ENCODE measurements around the gene SLC23A2.

SLC23A2 gene

DNA sequence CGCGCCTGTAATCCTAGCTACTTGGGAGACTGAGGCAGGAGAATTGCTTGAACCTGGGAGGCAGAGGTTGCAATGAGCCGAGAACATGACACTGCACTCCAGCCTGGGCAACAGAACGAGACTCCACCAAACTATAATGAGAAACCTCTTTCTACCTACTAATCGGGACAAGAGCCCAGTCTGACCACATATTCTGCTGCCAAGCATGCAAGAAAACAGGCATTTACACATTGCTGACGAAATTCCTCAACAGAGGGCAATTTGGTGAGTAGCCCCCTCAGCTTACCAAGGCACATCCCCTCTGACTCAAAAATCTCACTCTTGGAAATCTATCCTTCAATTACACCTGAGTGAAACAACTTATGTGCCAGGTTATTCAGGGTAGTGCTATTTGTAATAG lies 81.2 kb downstream of the SLC23A2 start:
- Histone ChIP-seq H3K4me3 (ENCODE audit: extremely low read depth, insufficient read depth, low read length, poor library complexity, severe bottlenecking) (no peak overlapping the region), H3K27ac (ENCODE audit: low read depth, low read length, severe bottlenecking) (no peak overlapping the region)
- WGBS, 2 experiments (ENCODE audit: insufficient coverage in 2 of 2) = 91 to 100% methylated on average over 5 to 6 of the region's 6 CpGs

GRCh38 chr20:4919047-4919704 lies 82.1 kb downstream of the SLC23A2 start:
- Histone ChIP-seq H3K4me3 (ENCODE audit: extremely low read depth, insufficient read depth, low read length, poor library complexity, severe bottlenecking) (no peak overlapping the region), H3K9me3 (ENCODE audit: control insufficient read depth, low read length) (no peaks in the 10 kb centered on the region), H3K4me1 (ENCODE audit: control insufficient read depth, insufficient read depth, low read length, poor library complexity, severe bottlenecking) (peaks cover 11% of the 10 kb centered on the region), H3K36me3 (ENCODE audit: control insufficient read depth, insufficient read depth, low read length) (no peaks in the 10 kb centered on the region), H3K27ac (ENCODE audit: low read depth, low read length, severe bottlenecking) (no peak overlapping the region)
- WGBS, 2 experiments (ENCODE audit: insufficient coverage in 2 of 2) = 92 to 97% methylated on average over 5 to 9 of the region's 9 CpGs

More for the DNA sequence above, 81.2 kb downstream of the SLC23A2 start:
- Histone ChIP-seq H3K4me1 (ENCODE audit: control insufficient read depth, insufficient read depth, low read length, poor library complexity, severe bottlenecking) (peaks cover 11% of the 10 kb centered on the region), H3K9me3 (ENCODE audit: control insufficient read depth, low read length) (no peaks in the 10 kb centered on the region), H3K36me3 (ENCODE audit: control insufficient read depth, insufficient read depth, low read length) (no peaks in the 10 kb centered on the region)

DNA sequence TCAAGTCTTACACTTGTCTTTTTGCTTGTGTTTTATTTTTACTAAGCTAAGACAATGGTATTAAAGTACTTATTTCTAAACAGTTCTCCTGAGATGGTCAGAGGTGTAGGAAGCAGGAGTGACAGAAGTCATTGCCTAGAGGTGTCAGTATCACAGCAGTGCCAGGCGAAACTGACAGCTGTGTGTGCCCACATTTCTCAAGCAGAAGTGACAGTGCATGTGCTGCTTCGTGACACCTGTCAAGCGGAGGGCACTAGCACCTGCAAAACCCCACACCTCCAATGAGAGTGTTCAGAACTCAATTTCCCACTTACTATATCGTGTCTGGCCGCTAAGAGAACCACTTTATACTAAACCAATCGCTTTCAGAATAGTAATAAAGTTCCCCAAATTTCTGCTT lies 82.8 kb downstream of the SLC23A2 start:
- no peak overlapping the region for H3K4me3 ChIP-seq (ENCODE audit: extremely low read depth, insufficient read depth, low read length, poor library complexity, severe bottlenecking)
- no peaks in the 10 kb centered on the region for H3K9me3 ChIP-seq (ENCODE audit: control insufficient read depth, low read length)
- 90 to 96% methylated on average over 4 to 6 of the region's 6 CpGs for WGBS, 2 experiments (ENCODE audit: insufficient coverage in 2 of 2)
- H3K27ac ChIP-seq (ENCODE audit: low read depth, low read length, severe bottlenecking) = no peak overlapping the region
- peaks cover 11% of the 10 kb centered on the region for H3K4me1 ChIP-seq (ENCODE audit: control insufficient read depth, insufficient read depth, low read length, poor library complexity, severe bottlenecking)
- H3K36me3 ChIP-seq (ENCODE audit: control insufficient read depth, insufficient read depth, low read length) = no peaks in the 10 kb centered on the region

DNA sequence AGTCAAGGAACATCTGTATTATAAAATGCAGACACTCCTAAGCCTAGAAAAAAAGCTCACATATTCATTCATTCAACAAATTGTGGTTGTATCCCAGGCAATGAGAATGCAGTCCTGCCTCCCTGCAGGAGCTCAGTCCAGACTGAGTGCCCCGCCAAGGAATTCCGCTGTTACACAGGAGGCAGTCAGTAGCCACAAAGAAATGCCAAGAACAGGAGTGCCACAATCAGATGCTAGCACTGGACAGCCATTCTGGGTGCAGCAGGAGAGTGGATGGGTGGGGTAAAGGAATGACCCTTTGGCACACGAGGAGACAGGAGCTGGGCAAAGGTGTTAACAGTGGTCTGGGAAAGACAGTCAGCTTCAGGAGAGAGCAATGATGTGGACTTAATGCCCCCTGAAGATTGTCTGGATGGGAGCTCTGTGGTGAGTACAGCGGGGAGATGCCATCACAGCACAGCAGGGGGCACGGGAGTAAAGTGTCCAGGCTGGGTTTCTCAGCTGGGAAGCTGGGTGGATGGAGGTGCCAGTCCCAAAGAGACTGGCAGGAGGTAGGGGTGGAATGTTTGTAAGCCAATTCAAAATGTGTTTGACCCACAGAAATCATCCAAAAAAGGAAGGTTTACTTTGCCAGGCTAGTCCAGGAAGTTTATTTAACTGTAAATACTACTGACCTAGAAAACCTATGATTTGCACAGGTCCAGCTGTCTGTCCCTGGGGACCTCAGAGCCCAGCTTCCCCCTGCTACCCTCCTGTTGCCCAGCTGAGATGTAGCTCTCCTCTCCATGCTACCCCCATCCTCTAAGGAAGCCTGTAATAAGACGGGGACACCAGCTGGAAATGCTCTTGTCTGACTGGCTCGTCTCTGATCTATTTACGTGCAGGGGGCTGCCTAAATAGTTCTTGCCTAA lies 84.1 kb downstream of the SLC23A2 start:
- H3K27ac ChIP-seq (ENCODE audit: low read depth, low read length, severe bottlenecking) = no peak overlapping the region
- peaks cover 11% of the 10 kb centered on the region for H3K4me1 ChIP-seq (ENCODE audit: control insufficient read depth, insufficient read depth, low read length, poor library complexity, severe bottlenecking)
- H3K36me3 ChIP-seq (ENCODE audit: control insufficient read depth, insufficient read depth, low read length) = peaks cover 4% of the 10 kb centered on the region
- no peak overlapping the region for H3K4me3 ChIP-seq (ENCODE audit: extremely low read depth, insufficient read depth, low read length, poor library complexity, severe bottlenecking)
- no peaks in the 10 kb centered on the region for H3K9me3 ChIP-seq (ENCODE audit: control insufficient read depth, low read length)
- 79 to 92% methylated on average over 3 to 6 of the region's 8 CpGs for WGBS, 2 experiments (ENCODE audit: insufficient coverage in 2 of 2)

DNA sequence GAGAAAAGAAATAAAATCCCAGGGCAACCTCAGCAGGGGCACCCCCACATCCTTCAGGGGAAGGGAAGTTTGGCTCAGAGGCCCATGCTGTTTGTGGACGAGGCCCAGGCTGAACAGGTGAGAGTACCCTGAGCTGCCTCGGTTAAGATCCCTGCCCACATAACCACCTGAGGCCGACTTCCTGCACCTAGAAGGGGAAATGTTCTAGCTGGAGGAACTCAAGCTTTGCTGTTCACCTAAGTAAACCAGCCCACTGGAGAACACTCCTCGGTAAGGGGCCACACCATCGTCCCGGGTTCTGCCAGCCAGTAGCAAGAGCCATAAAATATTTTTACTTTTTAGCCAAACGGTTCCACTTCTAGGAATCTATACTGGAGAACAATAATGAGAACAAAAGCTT lies 88.2 kb downstream of the SLC23A2 start:
- WGBS, 2 experiments (ENCODE audit: insufficient coverage in 2 of 2) = 100% methylated on average over 3 of the region's 7 CpGs; no CpG with 5 or more reads in 1 of the 2 experiments
- peaks cover 4% of the 10 kb centered on the region for H3K36me3 ChIP-seq (ENCODE audit: control insufficient read depth, insufficient read depth, low read length)
- H3K4me1 ChIP-seq (ENCODE audit: control insufficient read depth, insufficient read depth, low read length, poor library complexity, severe bottlenecking) = peaks cover 6% of the 10 kb centered on the region
- H3K27ac ChIP-seq (ENCODE audit: low read depth, low read length, severe bottlenecking) = no peak overlapping the region
- H3K4me3 ChIP-seq (ENCODE audit: extremely low read depth, insufficient read depth, low read length, poor library complexity, severe bottlenecking) = no peak overlapping the region
- H3K9me3 ChIP-seq (ENCODE audit: control insufficient read depth, low read length) = no peaks in the 10 kb centered on the region

- no peak overlapping the region for H3K27ac ChIP-seq (ENCODE audit: low read depth, low read length, severe bottlenecking)
- H3K9me3 ChIP-seq (ENCODE audit: control insufficient read depth, low read length) = no peaks in the 10 kb centered on the region
- 91 to 95% methylated on average over 12 to 13 of the region's 15 CpGs for WGBS, 2 experiments (ENCODE audit: insufficient coverage in 2 of 2)
- H3K36me3 ChIP-seq (ENCODE audit: control insufficient read depth, insufficient read depth, low read length) = peaks cover 4% of the 10 kb centered on the region
- peaks cover 6% of the 10 kb centered on the region for H3K4me1 ChIP-seq (ENCODE audit: control insufficient read depth, insufficient read depth, low read length, poor library complexity, severe bottlenecking)
- H3K4me3 ChIP-seq (ENCODE audit: extremely low read depth, insufficient read depth, low read length, poor library complexity, severe bottlenecking) = no peak overlapping the region
Measured at GRCh38 chr20:4912380-4913142, 88.7 kb downstream of the SLC23A2 start.

- WGBS, 2 experiments (ENCODE audit: insufficient coverage in 2 of 2) = 92 to 100% methylated on average over 2 to 4 of the region's 5 CpGs
- peaks cover 4% of the 10 kb centered on the region for H3K36me3 ChIP-seq (ENCODE audit: control insufficient read depth, insufficient read depth, low read length)
- H3K4me1 ChIP-seq (ENCODE audit: control insufficient read depth, insufficient read depth, low read length, poor library complexity, severe bottlenecking) = no peaks in the 10 kb centered on the region
Measured at GRCh38 chr20:4910951-4911350, 90.4 kb downstream of the SLC23A2 start.

GRCh38 chr20:4905613-4906012 lies 95.7 kb downstream of the SLC23A2 start:
- 100% methylated on average over 1 to 2 of the region's 4 CpGs for WGBS, 2 experiments (ENCODE audit: insufficient coverage in 2 of 2)
- Histone ChIP-seq H3K4me3 (ENCODE audit: extremely low read depth, insufficient read depth, low read length, poor library complexity, severe bottlenecking) (no peak overlapping the region), H3K27ac (ENCODE audit: low read depth, low read length, severe bottlenecking) (no peak overlapping the region), H3K9me3 (ENCODE audit: control insufficient read depth, low read length) (peaks cover 6% of the 10 kb centered on the region), H3K36me3 (ENCODE audit: control insufficient read depth, insufficient read depth, low read length) (no peaks in the 10 kb centered on the region), H3K4me1 (ENCODE audit: control insufficient read depth, insufficient read depth, low read length, poor library complexity, severe bottlenecking) (no peaks in the 10 kb centered on the region)

More at GRCh38 chr20:4910951-4911350, 90.4 kb downstream of the SLC23A2 start:
- Histone ChIP-seq H3K4me3 (ENCODE audit: extremely low read depth, insufficient read depth, low read length, poor library complexity, severe bottlenecking) (no peak overlapping the region), H3K9me3 (ENCODE audit: control insufficient read depth, low read length) (no peaks in the 10 kb centered on the region), H3K27ac (ENCODE audit: low read depth, low read length, severe bottlenecking) (no peak overlapping the region)

- Histone ChIP-seq H3K4me3 (ENCODE audit: extremely low read depth, insufficient read depth, low read length, poor library complexity, severe bottlenecking) (no peak overlapping the region), H3K9me3 (ENCODE audit: control insufficient read depth, low read length) (peaks cover 6% of the 10 kb centered on the region), H3K36me3 (ENCODE audit: control insufficient read depth, insufficient read depth, low read length) (no peaks in the 10 kb centered on the region), H3K4me1 (ENCODE audit: control insufficient read depth, insufficient read depth, low read length, poor library complexity, severe bottlenecking) (no peaks in the 10 kb centered on the region), H3K27ac (ENCODE audit: low read depth, low read length, severe bottlenecking) (no peak overlapping the region)
- 94 to 100% methylated on average over 2 to 4 of the region's 4 CpGs for WGBS, 2 experiments (ENCODE audit: insufficient coverage in 2 of 2)
Measured at GRCh38 chr20:4905195-4905594, 96.1 kb downstream of the SLC23A2 start.

DNA sequence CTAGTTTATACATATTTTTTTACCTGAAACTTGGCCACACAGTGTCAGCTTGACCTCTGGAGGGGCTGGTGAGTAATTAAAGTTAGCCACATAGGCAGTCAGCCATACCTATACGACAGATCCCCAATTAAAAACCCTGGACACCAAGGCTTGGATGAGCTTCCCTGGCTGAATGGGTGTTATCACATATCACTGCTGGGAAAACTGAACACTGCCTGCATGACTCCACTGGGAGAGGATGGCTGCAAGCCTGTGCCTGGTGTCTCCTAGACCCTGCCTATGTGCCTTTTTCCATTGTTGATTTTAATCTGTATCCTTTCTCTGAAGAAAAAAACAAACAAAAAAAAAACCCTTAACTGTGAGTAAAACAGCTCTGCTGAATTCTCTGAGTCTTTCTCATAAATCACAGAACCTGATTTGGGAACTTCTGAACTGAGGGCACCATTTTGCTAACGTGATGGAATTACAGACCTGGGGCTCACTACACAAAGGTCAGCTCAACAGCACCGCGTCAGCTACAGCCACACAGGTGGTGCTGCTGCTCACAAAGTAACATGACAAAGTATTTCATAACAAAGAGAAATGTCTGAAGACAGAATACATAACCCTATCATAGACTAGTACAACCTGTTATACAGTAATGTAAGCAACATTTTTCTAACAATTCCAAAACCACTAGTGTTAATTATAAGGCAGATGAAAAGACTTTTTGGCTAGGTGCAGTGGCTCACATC lies 97.0 kb downstream of the SLC23A2 start:
- H3K4me1 ChIP-seq (ENCODE audit: control insufficient read depth, insufficient read depth, low read length, poor library complexity, severe bottlenecking) = no peaks in the 10 kb centered on the region
- H3K4me3 ChIP-seq (ENCODE audit: extremely low read depth, insufficient read depth, low read length, poor library complexity, severe bottlenecking) = no peak overlapping the region
- H3K36me3 ChIP-seq (ENCODE audit: control insufficient read depth, insufficient read depth, low read length) = peaks cover 3% of the 10 kb centered on the region
- H3K9me3 ChIP-seq (ENCODE audit: control insufficient read depth, low read length) = peaks cover 6% of the 10 kb centered on the region
- WGBS, 2 experiments (ENCODE audit: insufficient coverage in 2 of 2) = 95% methylated on average over 2 of the region's 4 CpGs
- no peak overlapping the region for H3K27ac ChIP-seq (ENCODE audit: low read depth, low read length, severe bottlenecking)

Data from mesodermal cell (in vitro differentiated cells).